Prostate gland (tissue), 2 donors: ENCODE results near the gene SLC16A12. TPM values are rescaled to one million over a fixed set of nuclear protein-coding genes. Genes with fewer than 3 reads are reported as not detected.
"Not testable (repeated sequence)": the region's sequence is repeated elsewhere in the genome, so short reads cannot be mapped to it uniquely, and the experiment has no call there.

Experiments
- DNase-seq: peaks from one replicate; pipeline ENCODE4 v3.0.0-alpha.2; 2019; ENCODE audit warnings: low spot score
- H3K27ac ChIP-seq, 2 donors: fragments of 200-600 bp; sonication (generic); 2 replicates each; pipeline ENCODE4 v1.5.1; 2017 to 2019
- H3K27me3 ChIP-seq: fragments of 200-600 bp; sonication (generic); replicated peaks from 2 replicates; pipeline ENCODE4 v1.5.1; 2019; ENCODE audit not compliant: insufficient read depth
- H3K36me3 ChIP-seq, 2 donors: fragments of 200-600 bp; sonication (generic); 1 replicate in 1 of 2; 2 replicates in 1 of 2; pipeline versions ENCODE4 v1.5.1 to v1.8.1; 2017 to 2019
- H3K4me1 ChIP-seq: fragments of 200-600 bp; sonication (generic); replicated peaks from 2 replicates; pipeline ENCODE4 v1.5.1; 2019
- H3K4me3 ChIP-seq, 2 donors: fragments of 200-600 bp; sonication (generic); 2 replicates each; pipeline ENCODE4 v1.5.1; 2017 to 2019
- H3K9me3 ChIP-seq: fragments of 200-600 bp; sonication (generic); 2 replicates; pipeline ENCODE4 v1.5.1; 2017
- CTCF ChIP-seq, 4 experiments: fragments of 200-600 bp in 2 of 4; fragments of 450-650 bp in 2 of 4; sonication (generic) in 2 of 4; IDR thresholded peaks; 1 replicate in 3 of 4; 2 replicates in 1 of 4; pipeline ENCODE4 v1.5.1; 2016 to 2019; ENCODE audit warnings: antibody characterized with exemption in 4 of 4, mild to moderate bottlenecking in 2 of 4, moderate library complexity in 2 of 4
- POLR2A ChIP-seq: fragments of 450-650 bp; IDR thresholded peaks from one replicate; pipeline ENCODE4 v1.6.1; 2016; ENCODE audit warnings: antibody characterized with exemption, mild to moderate bottlenecking
- POLR2AphosphoS5 ChIP-seq: sonication (generic); formaldehyde crosslinking; IDR thresholded peaks from one replicate; pipeline ENCODE4 v1.6.1; 2017; ENCODE audit warnings: antibody characterized with exemption
- WGBS: methylation state at CpG from one replicate; pipeline ENCODE4 v1.1.5; 2018; 5-methylcytosine and 5-hydroxymethylcytosine counted together
- intact Hi-C: fragments of 100-400 bp; cut with DNase I; formaldehyde crosslinking; loops from one replicate; pipeline ENCODE4 v1.14.2; 2022
- total RNA-seq, 2 donors: library from RNA; depleted of rRNA; stranded (reverse); fragments of >200 nt; gene quantifications; one replicate each; pipeline ENCODE4 v1.1.0, GENCODE V29; 2016

Gene SLC16A12
- total RNA-seq, 2 donors from 2014 or later: 0.09 to 4.4 TPM

- TF ChIP-seq POLR2A (peak; percentile 55), CTCF (IDR thresholded peaks at IDR 0.05) (no peak), POLR2AphosphoS5 (no peak)
- Histone ChIP-seq H3K9me3 (no peaks in the 10 kb centered on the region), H3K27ac (peak within 1 kb of the TSS; percentile 94 to 95), H3K4me1 (peaks cover 4% of the 10 kb centered on the region), H3K36me3 (no peaks in the 10 kb centered on the region), H3K4me3 (peak within 1 kb of the TSS; percentile 66 to 85), H3K27me3 (no peaks in the 10 kb centered on the region)
- WGBS: under 1% methylated on average over 47 of the region's 48 CpGs
- DNase-seq: peak; percentile 64
- intact Hi-C loops: no loop called here
Observed at GRCh38 chr10:89414146-89414878, 121.1 kb downstream of the SLC16A12 start, which contains the start of gene IFIT5. IFIT5 (plus strand) TSS chr10:89414568; CDS start chr10:89414799, 231 bp downstream.

- H3K9me3 ChIP-seq: no peaks in the 10 kb centered on the region
- DNase-seq: no peak
- intact Hi-C loops: no loop called here
- H3K27me3 ChIP-seq: no peaks in the 10 kb centered on the region
- H3K4me3 ChIP-seq: no peak overlapping the region
- 92% methylated on average over 7 of the region's 7 CpGs for WGBS
- H3K27ac ChIP-seq: peak overlapping the region; percentile 94 to 95
- TF ChIP-seq POLR2AphosphoS5 (no peak), CTCF (IDR thresholded peaks at IDR 0.05) (no peak), POLR2A (no peak)
- no peaks in the 10 kb centered on the region for H3K36me3 ChIP-seq
- H3K4me1 ChIP-seq: peaks cover 4% of the 10 kb centered on the region
Observed at GRCh38 chr10:89413398-89413912, 121.9 kb downstream of the SLC16A12 start.

GRCh38 chr10:89412276-89412675 is 123.1 kb downstream of the SLC16A12 start:
- H3K27me3 ChIP-seq, intact Hi-C loops, H3K36me3 ChIP-seq, H3K27ac ChIP-seq, DNase-seq, H3K4me3 ChIP-seq, H3K4me1 ChIP-seq, H3K9me3 ChIP-seq: not testable (repeated sequence)
- WGBS: 93% methylated on average over 10 of the region's 10 CpGs

GRCh38 chr10:89411135-89411534 is 124.3 kb downstream of the SLC16A12 start:
- H3K9me3 ChIP-seq, H3K27ac ChIP-seq, H3K36me3 ChIP-seq, DNase-seq, H3K27me3 ChIP-seq, intact Hi-C loops, H3K4me3 ChIP-seq, H3K4me1 ChIP-seq: not testable (repeated sequence)
- WGBS: 73% methylated on average over 2 of the region's 2 CpGs

- 95% methylated on average over 5 of the region's 5 CpGs for WGBS
- intact Hi-C loops, H3K36me3 ChIP-seq: not testable (repeated sequence)
Observed at GRCh38 chr10:89410551-89410950, 124.8 kb downstream of the SLC16A12 start.

GRCh38 chr10:89409282-89409681 is 126.1 kb downstream of the SLC16A12 start:
- DNase-seq, H3K4me3 ChIP-seq, H3K4me1 ChIP-seq, H3K27me3 ChIP-seq, H3K27ac ChIP-seq, H3K9me3 ChIP-seq, intact Hi-C loops, H3K36me3 ChIP-seq: not testable (repeated sequence)
- 85% methylated on average over 5 of the region's 5 CpGs for WGBS

More at GRCh38 chr10:89410551-89410950, 124.8 kb downstream of the SLC16A12 start:
- not testable (repeated sequence) for H3K4me3 ChIP-seq, H3K27ac ChIP-seq, H3K4me1 ChIP-seq, H3K9me3 ChIP-seq, H3K27me3 ChIP-seq, DNase-seq

- DNase-seq, H3K27ac ChIP-seq, H3K9me3 ChIP-seq, intact Hi-C loops, H3K4me3 ChIP-seq, H3K4me1 ChIP-seq, H3K27me3 ChIP-seq, H3K36me3 ChIP-seq: not testable (repeated sequence)
- WGBS: 93% methylated on average over 3 of the region's 3 CpGs
Observed at GRCh38 chr10:89407792-89408191, 127.6 kb downstream of the SLC16A12 start.

GRCh38 chr10:89406178-89406577 is 129.2 kb downstream of the SLC16A12 start:
- intact Hi-C loops, H3K4me3 ChIP-seq, H3K36me3 ChIP-seq, H3K27ac ChIP-seq, DNase-seq, H3K4me1 ChIP-seq, H3K27me3 ChIP-seq, H3K9me3 ChIP-seq: not testable (repeated sequence)
- 95% methylated on average over 9 of the region's 9 CpGs for WGBS
